ENCODE measurements around the gene NCKAP5. TPM values are rescaled to one million over a fixed set of nuclear protein-coding genes. Genes with fewer than 3 reads are reported as not detected.

NCKAP5 gene
- total and polyA plus RNA-seq, 2 of the 8 experiments (the other 6 are each of a cell fraction or from before 2014, with no cell fraction given), result 0.27 to 0.86 TPM

DNA sequence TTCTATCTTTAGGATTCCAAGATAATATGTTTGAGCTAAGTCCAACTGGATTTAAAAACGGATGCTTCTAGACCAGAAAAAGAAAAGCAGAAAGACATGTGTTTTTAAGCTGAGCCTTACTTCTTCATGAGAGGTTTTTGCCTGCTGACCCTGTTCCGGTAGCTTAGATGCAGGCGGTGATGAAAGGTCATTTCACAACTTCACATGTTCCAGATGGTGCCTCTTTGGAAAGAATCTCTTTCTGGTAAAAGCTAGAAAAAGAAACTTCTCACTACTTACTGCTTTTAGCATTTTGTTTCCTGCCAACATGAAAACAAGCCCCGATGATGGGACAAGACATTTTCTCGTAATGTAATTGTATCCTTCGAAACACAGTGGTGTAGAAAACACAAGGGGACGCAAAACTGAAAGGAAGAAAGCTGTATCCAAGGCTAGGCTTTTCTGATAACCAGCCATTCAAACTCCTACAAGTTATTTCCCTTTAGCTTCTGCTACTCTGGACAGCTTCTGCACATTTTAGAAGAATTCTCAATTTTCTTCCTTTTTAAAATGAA is 490.9 kb downstream of the NCKAP5 start (continued):
- TF ChIP-seq, protein P1, sequence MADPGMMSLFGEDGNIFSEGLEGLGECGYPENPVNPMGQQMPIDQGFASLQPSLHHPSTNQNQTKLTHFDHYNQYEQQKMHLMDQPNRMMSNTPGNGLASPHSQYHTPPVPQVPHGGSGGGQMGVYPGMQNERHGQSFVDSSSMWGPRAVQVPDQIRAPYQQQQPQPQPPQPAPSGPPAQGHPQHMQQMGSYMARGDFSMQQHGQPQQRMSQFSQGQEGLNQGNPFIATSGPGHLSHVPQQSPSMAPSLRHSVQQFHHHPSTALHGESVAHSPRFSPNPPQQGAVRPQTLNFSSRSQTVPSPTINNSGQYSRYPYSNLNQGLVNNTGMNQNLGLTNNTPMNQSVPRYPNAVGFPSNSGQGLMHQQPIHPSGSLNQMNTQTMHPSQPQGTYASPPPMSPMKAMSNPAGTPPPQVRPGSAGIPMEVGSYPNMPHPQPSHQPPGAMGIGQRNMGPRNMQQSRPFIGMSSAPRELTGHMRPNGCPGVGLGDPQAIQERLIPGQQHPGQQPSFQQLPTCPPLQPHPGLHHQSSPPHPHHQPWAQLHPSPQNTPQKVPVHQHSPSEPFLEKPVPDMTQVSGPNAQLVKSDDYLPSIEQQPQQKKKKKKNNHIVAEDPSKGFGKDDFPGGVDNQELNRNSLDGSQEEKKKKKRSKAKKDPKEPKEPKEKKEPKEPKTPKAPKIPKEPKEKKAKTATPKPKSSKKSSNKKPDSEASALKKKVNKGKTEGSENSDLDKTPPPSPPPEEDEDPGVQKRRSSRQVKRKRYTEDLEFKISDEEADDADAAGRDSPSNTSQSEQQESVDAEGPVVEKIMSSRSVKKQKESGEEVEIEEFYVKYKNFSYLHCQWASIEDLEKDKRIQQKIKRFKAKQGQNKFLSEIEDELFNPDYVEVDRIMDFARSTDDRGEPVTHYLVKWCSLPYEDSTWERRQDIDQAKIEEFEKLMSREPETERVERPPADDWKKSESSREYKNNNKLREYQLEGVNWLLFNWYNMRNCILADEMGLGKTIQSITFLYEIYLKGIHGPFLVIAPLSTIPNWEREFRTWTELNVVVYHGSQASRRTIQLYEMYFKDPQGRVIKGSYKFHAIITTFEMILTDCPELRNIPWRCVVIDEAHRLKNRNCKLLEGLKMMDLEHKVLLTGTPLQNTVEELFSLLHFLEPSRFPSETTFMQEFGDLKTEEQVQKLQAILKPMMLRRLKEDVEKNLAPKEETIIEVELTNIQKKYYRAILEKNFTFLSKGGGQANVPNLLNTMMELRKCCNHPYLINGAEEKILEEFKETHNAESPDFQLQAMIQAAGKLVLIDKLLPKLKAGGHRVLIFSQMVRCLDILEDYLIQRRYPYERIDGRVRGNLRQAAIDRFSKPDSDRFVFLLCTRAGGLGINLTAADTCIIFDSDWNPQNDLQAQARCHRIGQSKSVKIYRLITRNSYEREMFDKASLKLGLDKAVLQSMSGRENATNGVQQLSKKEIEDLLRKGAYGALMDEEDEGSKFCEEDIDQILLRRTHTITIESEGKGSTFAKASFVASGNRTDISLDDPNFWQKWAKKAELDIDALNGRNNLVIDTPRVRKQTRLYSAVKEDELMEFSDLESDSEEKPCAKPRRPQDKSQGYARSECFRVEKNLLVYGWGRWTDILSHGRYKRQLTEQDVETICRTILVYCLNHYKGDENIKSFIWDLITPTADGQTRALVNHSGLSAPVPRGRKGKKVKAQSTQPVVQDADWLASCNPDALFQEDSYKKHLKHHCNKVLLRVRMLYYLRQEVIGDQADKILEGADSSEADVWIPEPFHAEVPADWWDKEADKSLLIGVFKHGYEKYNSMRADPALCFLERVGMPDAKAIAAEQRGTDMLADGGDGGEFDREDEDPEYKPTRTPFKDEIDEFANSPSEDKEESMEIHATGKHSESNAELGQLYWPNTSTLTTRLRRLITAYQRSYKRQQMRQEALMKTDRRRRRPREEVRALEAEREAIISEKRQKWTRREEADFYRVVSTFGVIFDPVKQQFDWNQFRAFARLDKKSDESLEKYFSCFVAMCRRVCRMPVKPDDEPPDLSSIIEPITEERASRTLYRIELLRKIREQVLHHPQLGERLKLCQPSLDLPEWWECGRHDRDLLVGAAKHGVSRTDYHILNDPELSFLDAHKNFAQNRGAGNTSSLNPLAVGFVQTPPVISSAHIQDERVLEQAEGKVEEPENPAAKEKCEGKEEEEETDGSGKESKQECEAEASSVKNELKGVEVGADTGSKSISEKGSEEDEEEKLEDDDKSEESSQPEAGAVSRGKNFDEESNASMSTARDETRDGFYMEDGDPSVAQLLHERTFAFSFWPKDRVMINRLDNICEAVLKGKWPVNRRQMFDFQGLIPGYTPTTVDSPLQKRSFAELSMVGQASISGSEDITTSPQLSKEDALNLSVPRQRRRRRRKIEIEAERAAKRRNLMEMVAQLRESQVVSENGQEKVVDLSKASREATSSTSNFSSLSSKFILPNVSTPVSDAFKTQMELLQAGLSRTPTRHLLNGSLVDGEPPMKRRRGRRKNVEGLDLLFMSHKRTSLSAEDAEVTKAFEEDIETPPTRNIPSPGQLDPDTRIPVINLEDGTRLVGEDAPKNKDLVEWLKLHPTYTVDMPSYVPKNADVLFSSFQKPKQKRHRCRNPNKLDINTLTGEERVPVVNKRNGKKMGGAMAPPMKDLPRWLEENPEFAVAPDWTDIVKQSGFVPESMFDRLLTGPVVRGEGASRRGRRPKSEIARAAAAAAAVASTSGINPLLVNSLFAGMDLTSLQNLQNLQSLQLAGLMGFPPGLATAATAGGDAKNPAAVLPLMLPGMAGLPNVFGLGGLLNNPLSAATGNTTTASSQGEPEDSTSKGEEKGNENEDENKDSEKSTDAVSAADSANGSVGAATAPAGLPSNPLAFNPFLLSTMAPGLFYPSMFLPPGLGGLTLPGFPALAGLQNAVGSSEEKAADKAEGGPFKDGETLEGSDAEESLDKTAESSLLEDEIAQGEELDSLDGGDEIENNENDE (IDR thresholded peaks at IDR 0.05; ENCODE audit: insufficient replicate concordance, low read length), result no peak
- TF ChIP-seq POU5F1 (IDR thresholded peaks at IDR 0.05; ENCODE audit: low read depth, low read length), result no peak
- TF ChIP-seq SIN3A (conservative IDR thresholded peaks at IDR 0.05 in 1 of 2, IDR thresholded peaks at IDR 0.05 in 1 of 2; ENCODE audit: low read depth in 1 of 2, low read length in 2 of 2), result no peak
